K562 (cell line): Measurements from ENCODE around the gene GLIPR2. TPM values are rescaled to one million over a fixed set of nuclear protein-coding genes. Genes with fewer than 3 reads are reported as not detected.
"Not testable (repeated sequence)": the region's sequence is repeated elsewhere in the genome, so short reads cannot be mapped to it uniquely, and the experiment has no call there.

Experiments
- ATAC-seq: fragments of 200-7000 bp; cut with Tn5 transposase; 3 replicates; pipeline ENCODE4 v1.9.1; 2020; ENCODE audit warnings: moderate library complexity
- BruUV-seq: library from RNA; stranded (reverse); fragments of 400-500 nt; replicated peaks from 2 replicates; lab custom pipeline; 2021; lab: Mats Ljungman, UMichigan
- CTCF ChIA-PET: fragments of 300-600 bp; formaldehyde crosslinking; extraction: SDS; loops from one replicate; lab custom pipeline; 2021; ENCODE audit warnings: low intra/inter-chr PET ratio; lab: Yijun Ruan, JAX
- POLR2A ChIA-PET: fragments of 300-600, 350-650 bp; sonication (Branson Sonifier 250); formaldehyde crosslinking; extraction: SDS; loops from one replicate; lab custom pipeline; 2021; ENCODE audit warnings: antibody characterized with exemption, inconsistent platforms; lab: Yijun Ruan, JAX
- DNase-seq, 4 experiments: peaks; one replicate each; pipeline versions ENCODE4 v3.0.0 to v3.0.0-alpha.2; 2011 to 2018; ENCODE audit warnings: low spot score in 3 of 4, mixed read lengths in 3 of 4; ENCODE audit errors: extremely low read depth in 1 of 4
- FAIRE-seq: peaks from 2 replicates; lab custom pipeline; 2011; peaks lifted over from hg19 to GRCh38; lab: Jason Lieb, UNC
- H2AFZ ChIP-seq: 2 replicates; pipeline ENCODE4 v1.6.0; 2011; ENCODE audit warnings: low read depth, low read length, control low read depth, inconsistent platforms
- H3K27ac ChIP-seq: fragments of 200-600 bp; 3 replicates; pipeline ENCODE4 v1.8.0; 2011; ENCODE audit warnings: low read depth, mild to moderate bottlenecking, control low read depth, inconsistent platforms, low read length, moderate library complexity, mixed read lengths; ENCODE audit errors: extremely low read depth
- H3K27me3 ChIP-seq, 2 experiments: fragments of 300-600 bp in 1 of 2; 2 replicates in 1 of 2; 3 replicates in 1 of 2; pipeline versions ENCODE4 v1.6.0 to v1.8.0; 2011; ENCODE audit warnings: inconsistent platforms in 2 of 2, low read length in 2 of 2, mild to moderate bottlenecking in 1 of 2, mixed read lengths in 1 of 2, moderate library complexity in 1 of 2; ENCODE audit not compliant: control insufficient read depth in 2 of 2, insufficient read depth in 2 of 2
- H3K36me3 ChIP-seq: fragments of 300-600 bp; 3 replicates; pipeline ENCODE4 v1.8.0; 2011; ENCODE audit warnings: mild to moderate bottlenecking, low read length, inconsistent platforms; ENCODE audit not compliant: control insufficient read depth, insufficient read depth
- H3K4me1 ChIP-seq, 2 experiments: fragments of 200-600 bp in 1 of 2; replicated peaks in 1 of 2; 2 replicates in 1 of 2; 3 replicates in 1 of 2; pipeline versions ENCODE4 v1.5.1 to v1.8.0; 2011; ENCODE audit warnings: inconsistent platforms in 2 of 2, low read length in 2 of 2, mild to moderate bottlenecking in 1 of 2, mixed read lengths in 1 of 2, moderate library complexity in 1 of 2; ENCODE audit not compliant: control insufficient read depth in 2 of 2, insufficient read depth in 2 of 2
- H3K4me2 ChIP-seq: 2 replicates; pipeline ENCODE4 v1.6.1; 2011; ENCODE audit warnings: low read length, control low read depth, inconsistent platforms, mixed read lengths; ENCODE audit not compliant: insufficient read depth
- H3K4me3 ChIP-seq: fragments of 200-600 bp; sonication (generic), shearing (Covaris generic); 2 replicates; pipeline ENCODE4 v1.5.1; 2016; ENCODE audit warnings: control low read depth, inconsistent platforms
- H3K79me2 ChIP-seq: fragments of 200-600 bp; 3 replicates; pipeline ENCODE4 v1.8.0; 2011; ENCODE audit warnings: low read length, inconsistent platforms; ENCODE audit not compliant: control insufficient read depth, insufficient read depth
- H3K9ac ChIP-seq, 2 experiments: 2 replicates each; pipeline versions ENCODE4 v1.6.0 to v1.6.1; 2011; ENCODE audit warnings: low read depth in 2 of 2, low read length in 2 of 2, control low read depth in 1 of 2, inconsistent platforms in 1 of 2, mild to moderate bottlenecking in 1 of 2, mixed read lengths in 1 of 2; ENCODE audit not compliant: insufficient read depth in 1 of 2
- H3K9me1 ChIP-seq: one replicate; pipeline ENCODE4 v1.6.0; 2011; ENCODE audit warnings: inconsistent platforms, mild to moderate bottlenecking, low read length, moderate library complexity; ENCODE audit not compliant: control insufficient read depth, insufficient read depth
- H3K9me3 ChIP-seq: replicated peaks from 2 replicates; pipeline ENCODE4 v1.5.1; 2011; ENCODE audit warnings: low read depth, low read length, inconsistent platforms; ENCODE audit not compliant: control insufficient read depth, insufficient read depth
- H4K20me1 ChIP-seq: replicated peaks from 2 replicates; pipeline ENCODE4 v1.6.1; 2011; ENCODE audit warnings: low read length, inconsistent platforms, mixed read lengths; ENCODE audit not compliant: control insufficient read depth, insufficient read depth
- ATF3 ChIP-seq, 2 experiments: fragments of 450-650 bp in 1 of 2; sonication (generic) in 1 of 2; formaldehyde crosslinking in 1 of 2; IDR thresholded peaks in 1 of 2; conservative IDR thresholded peaks in 1 of 2; 2 replicates each; pipeline versions ENCODE4 v1.6.1 to v1.8.1; 2016 to 2023; ENCODE audit warnings: mild to moderate bottlenecking in 2 of 2, moderate library complexity in 2 of 2, inconsistent platforms in 1 of 2, missing genetic modification reagents in 1 of 2
- CEBPG ChIP-seq, 3 experiments: fragments of 200-800 bp in 1 of 3; sonication (Bioruptor generic) in 1 of 3; sonication (generic) in 1 of 3; formaldehyde crosslinking in 1 of 3; IDR thresholded peaks in 2 of 3; conservative IDR thresholded peaks in 1 of 3; 2 replicates each; pipeline versions ENCODE4 v1.6.1 to v1.8.0; 2016 to 2022; ENCODE audit warnings: missing compliant biosample characterization in 2 of 3, missing genetic modification characterization in 2 of 3, mild to moderate bottlenecking in 1 of 3, missing genetic modification reagents in 1 of 3
- RB1 ChIP-seq: fragments of 450-650 bp; IDR thresholded peaks from 2 replicates; pipeline ENCODE4 v1.6.1; 2017; ENCODE audit warnings: low read depth, mild to moderate bottlenecking
- ZFP36 ChIP-seq: fragments of 150-350 bp; IDR thresholded peaks from 2 replicates; pipeline ENCODE4 v1.6.1; 2018; ENCODE audit warnings: low read length, low read depth; ENCODE audit not compliant: partially characterized antibody
- ZNF146 ChIP-seq: IDR thresholded peaks from one replicate; pipeline ENCODE4 v1.6.1; 2018; ENCODE audit warnings: missing compliant biosample characterization; ENCODE audit not compliant: unreplicated experiment
- WGBS: fragments of 100-300 bp; shearing (Covaris generic); methylation state at CpG from one replicate; pipeline ENCODE4 v1.1.6; 2016; ENCODE audit warnings: low coverage, mixed read lengths; ENCODE audit not compliant: insufficient coverage; ENCODE audit errors: missing lambda C conversion rate; 5-methylcytosine and 5-hydroxymethylcytosine counted together
- in situ Hi-C: fragments of 300-500 bp; cut with MboI; formaldehyde crosslinking; loops from 4 replicates; pipeline ENCODE4 v1.15.0; 2018; ENCODE audit warnings: inconsistent platforms, mixed read lengths
- intact Hi-C: fragments of 100-400 bp; cut with micrococcal nuclease; formaldehyde crosslinking; loops from 2 replicates; pipeline ENCODE4 v1.14.2; 2022
- polyA plus RNA-seq, 8 experiments: library from polyadenylated mRNA; depleted of rRNA in 4 of 8; stranded (reverse) in 5 of 8; unstranded in 3 of 8; fragments of >200 nt; fragmentation: Nextera tagmentation in 2 of 8; fragmentation: Illumina TruSeq in 1 of 8; extraction: Ambion mirVana in 2 of 8; extraction: Trizol in 1 of 8; gene quantifications; 2 replicates each; pipeline versions ENCODE4 v1.2.1 to v1.2.3, GENCODE V29; 2011 to 2014; ENCODE audit warnings: inconsistent platforms in 1 of 8, missing spikeins in 1 of 8
- total RNA-seq, 7 experiments: library from RNA; depleted of rRNA in 6 of 7; stranded (reverse); fragments of >200 nt in 6 of 7; fragmentation: Illumina TruSeq in 2 of 7; extraction: Trizol in 2 of 7; gene quantifications; 2 replicates each; pipeline versions ENCODE4 v1.2.1 to v1.2.3, GENCODE V29; 2011 to 2021; ENCODE audit warnings: low replicate concordance in 1 of 7

GLIPR2 gene
- total and polyA plus RNA-seq, 9 of the 15 experiments (the other 6 are each of a cell fraction or from before 2014, with no cell fraction given): 1.4 to 8.8 (median 2.9) TPM

- peak; percentile 51; the same call in 1 of the 2 replicates for TF ChIP-seq RB1
- TF ChIP-seq, all 486 proteins: peak for 30
Observed at GRCh38 chr9:36136272-36136893, at the start of gene GLIPR2 (continued).

- BruUV-seq, in situ Hi-C loops: not testable (repeated sequence)
Observed at GRCh38 chr9:36087054-36087453, 49.5 kb upstream of the GLIPR2 start.

GRCh38 chr9:36088020-36088419, 48.5 kb upstream of the GLIPR2 start:
- BruUV-seq: no TSS peak
- ChIA-PET POLR2A (no interaction called here), CTCF (no interaction called here)
- Histone ChIP-seq H3K27ac (no peak overlapping the region), H3K4me3 (no peak overlapping the region), H3K27me3 (no peaks in the 10 kb centered on the region; a peak in 1 of 5 replicates), H3K4me1 (no peaks in the 10 kb centered on the region), H3K36me3 (no peaks in the 10 kb centered on the region), H3K9ac (no peak overlapping the region)
- intact Hi-C loops: no loop called here
- no peak for FAIRE-seq
- in situ Hi-C loops: no loop called here
- DNase-seq: no peak
- WGBS: 0% methylated on average over 3 of the region's 3 CpGs
- ATAC-seq: no peak
- TF ChIP-seq ATF3 (IDR thresholded peaks at IDR 0.05) (peak; percentile 40; the same call in 1 of the 2 replicates), ATF3 (CRISPR knock-in tag; conservative IDR thresholded peaks at IDR 0.05) (no peak), CEBPG (CRISPR knock-in tag; IDR thresholded peaks at IDR 0.05) (no peak), CEBPG (tag; conservative IDR thresholded peaks at IDR 0.05 in 1 of 2, IDR thresholded peaks at IDR 0.05 in 1 of 2) (peak in 1 of 2 experiments; percentile 83; a peak in 2 of 4 replicates), ZFP36 (no peak)
- TF ChIP-seq, all 486 proteins: peak for 2
- no peaks in the 10 kb centered on the region for H3K79me2 ChIP-seq
- H4K20me1 ChIP-seq: no peaks in the 10 kb centered on the region
- H3K4me2 ChIP-seq: no peak overlapping the region
- no peaks in the 10 kb centered on the region for H3K9me3 ChIP-seq
- H2AFZ ChIP-seq: no peak overlapping the region
- H3K9me1 ChIP-seq: no peaks in the 10 kb centered on the region

More at GRCh38 chr9:36087054-36087453, 49.5 kb upstream of the GLIPR2 start:
- not testable (repeated sequence) for H3K79me2 ChIP-seq
- peak; percentile 53 for TF ChIP-seq ZNF146 (CRISPR knock-in tag)
- TF ChIP-seq, all 486 proteins: peak for 1; not testable (repeated sequence) for 485
- H3K4me2 ChIP-seq, FAIRE-seq, H3K9me3 ChIP-seq, H3K27me3 ChIP-seq, H3K4me1 ChIP-seq, H3K36me3 ChIP-seq, ATAC-seq, H2AFZ ChIP-seq, H4K20me1 ChIP-seq, POLR2A ChIA-PET, H3K27ac ChIP-seq, H3K9ac ChIP-seq, H3K9me1 ChIP-seq, DNase-seq, intact Hi-C loops, CTCF ChIA-PET, H3K4me3 ChIP-seq: not testable (repeated sequence)
